NCI-H446 treated with DMSO at 0.1 percent for 48 hours (cell line): ENCODE measurements around the gene STARD7.
"Not testable (repeated sequence)": the region's sequence is repeated elsewhere in the genome, so short reads cannot be mapped to it uniquely, and the experiment has no call there.

Experiments
- DNase-seq: peaks from one replicate; lab custom pipeline; 2025; lab: John Stamatoyannopoulos, UW

Gene STARD7

DNA sequence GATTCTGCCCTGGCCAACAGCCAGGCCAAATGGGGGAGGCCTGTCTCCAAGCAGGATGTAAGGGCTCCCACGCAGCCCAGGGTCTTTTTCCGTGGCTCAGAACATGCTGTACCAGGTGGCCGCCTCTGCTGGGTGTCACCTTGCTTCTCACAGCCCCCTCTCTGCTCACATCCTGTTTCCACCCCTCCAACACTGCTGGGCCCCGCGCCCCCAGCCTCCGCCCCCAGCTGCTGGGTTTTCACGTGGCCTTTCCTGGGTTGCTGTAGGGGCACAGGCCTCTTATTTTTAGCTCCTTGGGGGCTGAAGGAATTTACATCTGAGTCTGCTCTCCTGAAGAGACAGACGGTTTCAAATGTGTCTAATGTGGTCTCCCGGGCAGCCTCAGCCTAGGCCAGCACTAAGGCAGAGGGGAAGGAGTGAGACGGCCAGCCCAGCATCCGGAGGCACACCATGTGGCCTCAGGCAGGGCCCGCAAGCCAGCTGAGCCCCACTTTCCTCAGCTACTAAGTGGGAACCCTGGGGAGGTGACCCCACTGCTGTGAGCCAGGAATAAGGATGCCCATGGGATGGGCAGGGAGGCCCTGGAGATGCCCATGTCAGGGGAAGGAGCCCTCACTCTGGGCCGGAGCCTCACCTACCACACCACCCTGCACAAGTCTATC is 44.7 kb downstream of the STARD7 start:
- DNase-seq: no peak

DNA sequence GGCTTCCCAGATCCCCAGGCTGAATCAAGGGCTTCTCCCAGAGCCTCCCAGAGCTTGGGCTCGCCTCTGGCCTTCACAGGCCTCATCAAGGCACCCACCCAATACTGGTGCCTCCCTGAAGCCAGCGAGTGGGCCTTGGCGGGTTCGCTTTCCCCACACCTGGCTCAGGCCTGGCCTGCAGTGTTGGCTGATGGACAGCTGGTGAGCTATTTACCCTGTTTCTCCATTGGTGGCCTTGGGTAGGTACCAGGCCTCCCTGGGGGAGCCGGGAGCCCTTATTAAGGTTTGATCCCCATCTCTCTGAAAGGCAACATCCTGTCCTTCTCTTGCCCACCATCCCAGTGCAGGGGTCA is 45.2 kb downstream of the STARD7 start:
- DNase-seq: no peak

GRCh38 chr2:96161898-96162297 is 46.7 kb downstream of the STARD7 start:
- DNase-seq: no peak

DNA sequence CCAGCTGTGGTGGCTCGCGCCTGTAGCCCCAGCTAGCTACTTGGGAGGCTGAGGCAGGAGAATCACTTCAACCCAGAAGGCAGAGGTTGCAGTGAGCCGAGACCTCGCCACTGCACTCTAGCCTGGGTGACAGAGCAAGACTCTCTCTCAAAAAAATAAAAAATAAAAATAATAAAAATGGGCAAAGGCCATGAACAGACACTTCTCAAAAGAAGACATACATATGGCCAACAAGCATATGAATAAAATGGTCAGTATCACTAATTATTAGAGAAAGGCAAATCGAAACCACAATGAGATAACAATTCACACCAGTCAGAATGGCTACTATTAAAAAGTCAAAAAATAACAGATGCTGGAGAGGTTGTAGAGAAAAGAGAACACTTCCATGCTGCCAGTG is 48.3 kb downstream of the STARD7 start:
- not testable (repeated sequence) for DNase-seq

GRCh38 chr2:96159084-96159830 is 49.4 kb downstream of the STARD7 start:
- DNase-seq: no peak

DNA sequence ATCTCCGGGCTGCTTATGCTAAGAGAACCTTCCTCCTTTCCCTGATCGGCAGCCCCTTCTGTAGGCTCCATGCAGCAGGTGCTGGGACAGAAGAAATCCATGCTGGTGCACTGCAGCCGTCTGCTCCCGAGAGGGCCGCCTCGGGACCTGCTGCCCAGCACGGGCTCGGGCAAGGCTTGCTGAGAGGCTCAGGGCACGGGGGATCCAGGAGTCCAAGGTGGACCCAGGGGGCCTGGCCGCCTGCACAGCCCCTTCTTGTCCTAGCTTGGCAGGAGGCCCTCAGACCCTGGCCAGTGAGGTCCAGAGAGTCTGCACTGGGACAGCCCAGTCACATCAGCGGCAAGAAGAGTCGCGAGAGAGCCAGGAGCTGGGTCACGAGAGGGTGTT is 50.1 kb downstream of the STARD7 start:
- DNase-seq: no peak

GRCh38 chr2:96157649-96158553 is 50.7 kb downstream of the STARD7 start:
- no peak for DNase-seq

DNA sequence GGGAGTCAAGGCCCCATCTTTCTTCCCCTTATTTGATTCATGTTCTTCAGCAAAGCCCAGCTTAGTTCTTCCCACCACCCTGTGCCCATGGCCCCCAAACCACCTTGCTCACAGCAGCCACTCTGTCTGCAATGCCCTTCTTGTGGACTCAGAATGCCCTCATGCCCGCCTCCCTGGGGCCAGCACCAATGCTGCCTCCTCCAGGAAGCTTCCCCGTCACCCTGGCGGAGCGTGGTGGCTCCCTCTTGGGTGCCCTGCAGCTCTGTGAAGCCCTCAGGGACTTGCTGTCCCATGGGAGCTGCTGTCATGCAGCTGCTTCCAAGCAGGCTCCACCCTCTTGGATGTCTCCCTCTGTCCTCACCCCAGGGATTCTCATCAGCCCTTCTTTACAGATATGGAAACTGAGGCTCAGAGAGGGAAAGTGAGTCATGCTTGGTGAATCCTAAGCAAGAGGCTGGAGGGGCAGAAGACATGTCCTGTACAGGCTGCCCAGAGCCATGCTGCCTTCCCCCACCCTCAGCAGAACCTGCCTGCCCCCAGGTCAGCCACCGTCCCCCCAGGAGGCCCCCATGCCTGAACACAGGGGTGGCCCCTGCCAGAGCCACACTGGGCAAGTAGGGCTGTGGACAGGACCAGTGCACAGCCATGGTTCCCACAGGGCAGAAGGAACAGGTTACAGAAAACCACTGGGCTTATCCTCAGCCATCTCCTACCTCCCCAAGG is 51.5 kb downstream of the STARD7 start:
- DNase-seq: no peak

- no peak for DNase-seq
Observed at GRCh38 chr2:96156011-96156820, 52.4 kb downstream of the STARD7 start.

DNA sequence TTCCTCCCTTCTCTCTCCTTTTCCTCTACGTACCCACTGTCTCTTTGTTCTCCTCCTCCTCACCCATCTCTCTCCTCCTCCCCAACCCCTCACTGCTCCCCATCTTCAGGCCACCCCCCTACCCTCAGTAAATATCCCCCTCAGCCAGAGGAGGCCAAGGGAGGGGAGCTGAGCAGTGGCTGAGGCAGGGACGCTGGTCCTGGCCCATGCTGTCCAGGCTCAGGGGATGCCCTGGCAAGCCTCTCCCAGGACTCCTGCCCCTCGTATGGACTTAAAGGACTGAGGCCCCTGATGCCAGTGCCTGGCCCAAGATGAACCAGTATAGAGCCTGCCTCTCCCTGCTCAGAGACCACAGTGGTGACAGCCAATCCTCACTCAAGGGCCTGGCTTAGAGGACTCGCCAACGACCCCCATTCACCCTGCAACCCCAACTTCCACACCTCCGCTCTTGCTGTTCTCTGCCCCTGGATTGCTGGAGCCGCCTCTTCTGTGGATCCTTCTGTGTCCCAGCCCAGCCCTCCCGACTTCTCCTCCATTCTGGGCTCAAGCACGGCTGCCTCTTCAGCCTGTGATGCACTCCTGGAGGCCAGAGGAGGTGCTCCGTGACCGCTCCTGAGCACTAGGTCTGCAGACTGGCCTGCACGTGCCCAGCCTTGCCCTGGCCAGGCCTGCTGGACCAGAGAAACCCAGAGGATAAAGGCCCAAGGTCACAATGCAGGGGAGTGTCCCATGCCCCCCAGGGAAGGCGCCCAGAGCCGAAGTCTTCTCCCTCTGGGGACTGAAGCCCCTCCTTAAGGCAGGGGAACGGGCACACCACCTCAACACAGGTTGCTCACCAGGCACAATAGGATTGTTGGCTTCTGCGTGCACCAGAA is 53.9 kb downstream of the STARD7 start:
- no peak for DNase-seq

GRCh38 chr2:96153991-96154431 is 54.6 kb downstream of the STARD7 start:
- no peak for DNase-seq

- DNase-seq: no peak
Observed at GRCh38 chr2:96153291-96153713, 55.3 kb downstream of the STARD7 start.

DNA sequence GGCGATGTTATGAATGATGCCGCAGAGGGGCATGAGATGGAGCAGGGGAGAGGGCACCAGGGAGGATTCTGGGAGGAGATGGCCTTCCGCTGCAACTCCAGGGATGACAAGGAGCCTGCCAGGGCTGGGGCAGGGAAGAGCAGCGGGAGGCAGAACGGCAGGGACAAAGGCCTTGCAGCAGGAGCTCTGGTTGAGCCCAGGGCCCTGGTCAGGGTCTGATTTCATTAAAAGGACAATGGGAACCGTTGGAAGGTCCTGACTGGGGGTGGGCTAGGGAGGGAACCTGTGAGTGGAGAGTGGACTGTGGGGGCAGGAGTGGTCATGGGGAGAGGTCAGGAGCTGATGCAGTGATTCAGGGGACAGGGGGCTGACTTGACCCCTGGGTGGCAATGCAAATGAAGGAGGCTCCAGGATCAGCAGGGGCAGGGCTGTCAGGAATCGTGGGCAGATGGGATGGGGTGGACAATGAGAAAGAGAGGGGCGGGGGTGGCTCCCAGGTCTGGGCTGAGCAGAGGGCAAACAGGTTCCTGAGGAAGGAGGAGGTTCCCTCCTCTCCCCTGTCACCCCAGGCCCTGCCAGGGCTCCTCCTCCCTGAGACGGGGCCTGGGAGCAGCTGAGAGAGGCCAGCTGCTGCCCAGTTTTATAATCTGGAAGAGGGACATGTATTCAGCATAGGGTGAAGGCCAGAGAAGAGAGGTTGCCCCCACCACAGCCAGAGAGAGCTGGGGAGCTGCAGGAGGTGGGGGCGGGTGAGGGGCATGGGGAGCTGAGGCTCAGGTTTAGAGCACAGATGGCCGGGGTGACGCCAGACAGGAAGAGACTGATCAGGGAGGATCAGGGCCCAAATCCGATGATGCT is 56.1 kb downstream of the STARD7 start:
- no peak for DNase-seq

DNA sequence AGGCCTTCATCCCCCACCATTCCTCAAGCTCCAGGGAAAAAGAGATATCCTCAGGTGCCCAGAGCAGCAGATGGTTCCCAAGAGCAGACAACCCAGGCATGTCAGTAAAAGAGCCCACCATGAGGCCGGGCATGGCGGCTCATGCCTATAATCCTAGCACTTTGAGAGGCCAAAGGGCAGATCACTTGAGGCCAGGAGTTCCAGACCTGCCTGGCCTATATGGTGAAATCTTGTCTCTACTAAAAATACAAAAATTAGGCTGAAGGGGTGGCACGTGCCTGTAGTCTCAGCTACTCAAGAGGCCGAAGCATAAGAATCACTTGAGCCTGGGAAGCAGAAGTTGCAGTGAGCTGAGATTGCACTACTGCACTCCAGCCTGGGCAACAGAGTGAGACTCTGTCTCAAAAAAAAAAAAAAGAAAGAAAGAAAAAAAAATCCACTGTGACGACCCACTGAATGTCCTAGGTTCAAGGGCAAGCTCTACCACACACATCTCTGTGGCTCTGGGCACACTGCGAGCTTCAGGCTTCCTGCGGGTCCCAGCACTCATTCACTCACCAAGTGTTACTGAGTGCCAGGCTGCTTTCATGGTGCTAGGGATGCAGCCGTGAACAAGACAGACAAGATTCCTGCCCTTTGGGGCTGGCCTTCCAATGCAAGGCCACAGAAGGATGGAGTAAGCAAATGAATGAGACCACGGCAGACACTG is 56.9 kb downstream of the STARD7 start:
- no peak for DNase-seq

DNA sequence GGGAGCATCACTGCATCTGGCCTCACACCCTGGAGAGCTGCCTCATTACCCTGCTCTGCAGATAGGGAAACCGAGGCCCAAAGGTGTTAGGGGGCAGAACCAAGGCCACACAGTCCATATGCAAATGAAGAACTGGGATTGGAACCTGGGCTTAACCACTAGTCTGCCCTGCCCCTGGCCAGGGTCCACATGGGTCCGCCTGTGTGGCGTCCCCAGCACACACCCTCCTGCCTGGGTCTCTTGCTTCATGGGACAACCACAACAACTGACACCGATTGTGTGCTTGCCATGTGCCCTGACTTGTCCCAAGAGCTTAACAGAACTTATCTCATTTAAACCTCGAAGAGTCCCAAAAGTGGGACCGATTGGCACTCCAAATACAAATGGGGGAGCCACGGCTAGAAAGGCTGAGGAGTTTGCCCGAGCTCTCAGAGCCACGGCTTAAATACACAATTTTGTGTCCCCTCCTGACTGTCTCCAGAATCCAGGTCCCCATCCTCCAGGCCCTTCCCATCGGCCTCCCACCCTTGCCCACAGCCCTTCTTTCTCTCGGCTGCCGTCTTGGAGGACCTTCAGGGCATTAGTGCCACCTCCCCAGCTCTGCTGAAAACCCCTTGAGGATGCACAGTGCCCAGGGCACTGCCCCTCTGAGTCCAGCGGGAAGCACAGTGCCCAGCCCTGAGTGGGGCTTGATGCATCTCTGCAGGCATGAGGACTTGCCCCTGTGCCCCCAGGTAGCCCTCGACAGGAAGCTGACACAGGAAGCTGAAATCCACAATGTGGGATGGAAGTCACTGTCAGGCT is 57.6 kb downstream of the STARD7 start:
- DNase-seq: no peak

- no peak for DNase-seq
Observed at GRCh38 chr2:96150007-96150640, 58.5 kb downstream of the STARD7 start.
